HepG2 (cell line): ENCODE measurements around the gene NAV2. TPM values are rescaled to one million over a fixed set of nuclear protein-coding genes. Genes with fewer than 3 reads are reported as not detected.

Source experiments
- AHR ChIP-seq: IDR thresholded peaks from 2 replicates; pipeline ENCODE4 v1.6.1; 2018; ENCODE audit warnings: missing genetic modification reagents, missing compliant biosample characterization
- ELF4 ChIP-seq: sonication (generic); formaldehyde crosslinking; IDR thresholded peaks from 2 replicates; pipeline ENCODE4 v1.5.0; 2020; ENCODE audit warnings: missing genetic modification reagents, mild to moderate bottlenecking, moderate library complexity, borderline replicate concordance
- EP300 ChIP-seq, 3 experiments: sonication (generic) in 1 of 3; formaldehyde crosslinking in 1 of 3; IDR thresholded peaks; 2 replicates each; pipeline versions ENCODE4 v1.5.1 to v1.6.1; 2011 to 2020; ENCODE audit warnings: low read depth in 2 of 3, low read length in 2 of 3, borderline replicate concordance in 1 of 3, improper control_type of control experiment in 1 of 3, mild to moderate bottlenecking in 1 of 3, missing genetic modification reagents in 1 of 3, moderate library complexity in 1 of 3
- HIVEP1 ChIP-seq: sonication (generic); formaldehyde crosslinking; IDR thresholded peaks from 2 replicates; pipeline ENCODE4 v1.4.0; 2020; ENCODE audit warnings: mild to moderate bottlenecking, missing genetic modification reagents
- JUNB ChIP-seq: sonication (generic); formaldehyde crosslinking; IDR thresholded peaks from 2 replicates; pipeline ENCODE4 v1.8.0; 2022; ENCODE audit warnings: missing genetic modification reagents, mild to moderate bottlenecking, borderline replicate concordance
- MIXL1 ChIP-seq: IDR thresholded peaks from 2 replicates; pipeline ENCODE4 v1.6.1; 2016
- NONO ChIP-seq, 2 experiments: fragments of 450-650 bp in 1 of 2; sonication (generic) in 1 of 2; formaldehyde crosslinking in 1 of 2; IDR thresholded peaks in 1 of 2; conservative IDR thresholded peaks in 1 of 2; 2 replicates each; pipeline versions ENCODE4 v1.6.1 to v1.8.0; 2017 to 2022; ENCODE audit warnings: mild to moderate bottlenecking in 1 of 2, missing genetic modification reagents in 1 of 2, moderate library complexity in 1 of 2
- PAX8 ChIP-seq: sonication (generic); formaldehyde crosslinking; IDR thresholded peaks from 2 replicates; pipeline ENCODE4 v1.8.0; 2022; ENCODE audit warnings: mild to moderate bottlenecking, missing genetic modification reagents, borderline replicate concordance
- PHF5A ChIP-seq: IDR thresholded peaks from one replicate; pipeline ENCODE4 v1.6.1; 2018; ENCODE audit warnings: low read depth, missing genetic modification reagents; ENCODE audit not compliant: unreplicated experiment
- TAF1 ChIP-seq: sonication (generic); formaldehyde crosslinking; IDR thresholded peaks from 2 replicates; pipeline ENCODE4 v1.4.0; 2020; ENCODE audit warnings: missing genetic modification reagents
- ZNF282 ChIP-seq: fragments of 450-650 bp; IDR thresholded peaks from 2 replicates; pipeline ENCODE4 v1.6.1; 2018; ENCODE audit not compliant: partially characterized antibody
- ZNF317 ChIP-seq: sonication (generic); formaldehyde crosslinking; IDR thresholded peaks from 2 replicates; pipeline ENCODE4 v1.5.0; 2020; ENCODE audit warnings: mild to moderate bottlenecking, missing genetic modification reagents
- ZNF33A ChIP-seq: sonication (generic); formaldehyde crosslinking; IDR thresholded peaks from 2 replicates; pipeline ENCODE4 v1.5.1; 2020; ENCODE audit warnings: missing genetic modification reagents, mild to moderate bottlenecking, moderate library complexity, borderline replicate concordance
- ZNF552 ChIP-seq: sonication (generic); formaldehyde crosslinking; IDR thresholded peaks from 2 replicates; pipeline ENCODE4 v1.9.0; 2022; ENCODE audit warnings: missing genetic modification reagents, mild to moderate bottlenecking, borderline replicate concordance
- ZNF558 ChIP-seq: sonication (generic); formaldehyde crosslinking; IDR thresholded peaks from 2 replicates; pipeline ENCODE4 v1.9.0; 2022; ENCODE audit warnings: mild to moderate bottlenecking, missing genetic modification reagents, borderline replicate concordance
- ZNF563 ChIP-seq: sonication (generic); formaldehyde crosslinking; IDR thresholded peaks from 2 replicates; pipeline ENCODE4 v1.8.0; 2022; ENCODE audit warnings: mild to moderate bottlenecking, moderate library complexity, missing genetic modification reagents
- polyA plus RNA-seq, 8 experiments: library from polyadenylated mRNA; depleted of rRNA in 3 of 8; stranded (reverse) in 7 of 8; unstranded in 1 of 8; fragments of >200 nt; fragmentation: Illumina TruSeq in 4 of 8; extraction: Trizol in 4 of 8; gene quantifications; 2 replicates each; pipeline versions ENCODE4 v1.2.1 to v1.2.3, GENCODE V29; 2011 to 2016; ENCODE audit warnings: low read depth in 4 of 8, missing spikeins in 1 of 8, mixed read lengths in 1 of 8; ENCODE audit not compliant: insufficient read depth in 1 of 8
- total RNA-seq, 5 experiments: library from RNA; depleted of rRNA; stranded (reverse); fragments of >200 nt; fragmentation: Illumina TruSeq; extraction: Trizol; gene quantifications; 2 replicates each; pipeline ENCODE4 v1.2.3, GENCODE V29; 2016; ENCODE audit warnings: low read depth in 1 of 5
- TF ChIP-seq, protein P1 (sequence below): sonication (generic); formaldehyde crosslinking; IDR thresholded peaks from 2 replicates; pipeline ENCODE4 v1.5.1; 2020; ENCODE audit warnings: missing genetic modification reagents, mild to moderate bottlenecking, borderline replicate concordance
- TF ChIP-seq, protein P2 (sequence below): sonication (generic); formaldehyde crosslinking; IDR thresholded peaks from 2 replicates; pipeline ENCODE4 v1.5.1; 2020; ENCODE audit warnings: missing genetic modification reagents, mild to moderate bottlenecking, borderline replicate concordance
- TF ChIP-seq, protein P3 (sequence below): sonication (generic); formaldehyde crosslinking; IDR thresholded peaks from 2 replicates; pipeline ENCODE4 v1.8.1; 2023; ENCODE audit warnings: missing genetic modification reagents, inconsistent platforms, borderline replicate concordance
- TF ChIP-seq, protein P4 (sequence below): sonication (generic); formaldehyde crosslinking; IDR thresholded peaks from 2 replicates; pipeline ENCODE4 v1.4.0; 2020; ENCODE audit warnings: missing genetic modification reagents
- TF ChIP-seq, protein P5 (sequence below): IDR thresholded peaks from 2 replicates; pipeline ENCODE4 v1.6.1; 2016; ENCODE audit warnings: low read depth, borderline replicate concordance

NAV2 gene
- total and polyA plus RNA-seq, 2 of the 13 experiments (the other 11 are each of a cell fraction or from before 2014, with no cell fraction given), result 9.3 to 34.6 TPM

DNA sequence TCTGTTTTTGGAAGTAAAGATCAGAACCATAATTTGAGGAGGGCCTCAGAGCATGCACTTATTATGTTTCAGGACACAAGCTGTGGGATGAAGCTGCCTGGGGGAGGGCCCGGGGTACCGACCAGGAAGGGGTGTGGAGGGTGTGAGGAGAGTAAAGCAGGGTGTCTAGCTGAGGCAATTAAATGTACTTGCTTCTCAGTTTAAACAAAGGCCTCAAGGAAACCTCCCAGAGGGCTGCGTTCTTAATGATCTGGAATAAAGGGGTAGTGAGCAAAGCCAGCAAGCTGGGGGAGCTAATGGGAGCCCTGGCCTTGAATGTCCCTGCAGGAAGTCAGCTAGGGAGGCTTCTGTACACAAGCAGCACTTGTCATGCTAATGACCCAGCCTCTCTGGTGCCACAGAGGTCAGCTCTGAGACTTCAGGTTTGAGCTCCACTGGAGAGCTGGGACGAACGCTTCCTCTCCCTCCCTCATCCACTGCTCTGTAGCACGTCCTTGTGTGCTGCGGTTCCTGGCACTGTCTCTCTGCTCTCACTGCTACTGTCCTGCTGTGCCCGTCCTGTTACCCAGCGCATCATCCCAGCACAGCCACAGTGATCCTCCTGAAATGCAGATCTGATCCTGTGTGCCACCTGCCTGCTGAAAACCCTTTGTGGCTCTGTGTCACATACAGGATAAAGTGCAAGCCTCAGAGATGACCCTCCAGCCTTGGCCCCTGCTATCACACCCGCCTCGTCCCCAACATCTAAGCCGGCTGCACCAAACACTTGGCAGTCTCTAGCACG lies 287.9 kb downstream of the NAV2 start (continued):
- TF ChIP-seq PAX8 (CRISPR knock-in tag), result no peak
- peak; percentile 26; the same call in 1 of the 2 replicates for TF ChIP-seq ZNF563
- TF ChIP-seq ZNF558, result no peak
- no peak for TF ChIP-seq ELF4 (CRISPR knock-in tag)
- TF ChIP-seq JUNB (CRISPR knock-in tag), result no peak
- TF ChIP-seq ZNF33A (CRISPR knock-in tag), result no peak
- TF ChIP-seq ZNF552 (CRISPR knock-in tag), result no peak
- no peak for TF ChIP-seq ZNF317
- TF ChIP-seq HIVEP1, result no peak
- peak in 1 of 2 experiments; percentile 68; a peak in 2 of 4 replicates for TF ChIP-seq EP300 (IDR thresholded peaks at IDR 0.05; ENCODE audit: low read depth in 2 of 2, low read length in 2 of 2)
- 0 out of 2 replicates have a peak, but pooled peaks have one; percentile 20 for TF ChIP-seq EP300 (CRISPR knock-in tag; IDR thresholded peaks at IDR 0.05; ENCODE audit: borderline replicate concordance)
- TF ChIP-seq, protein P1, sequence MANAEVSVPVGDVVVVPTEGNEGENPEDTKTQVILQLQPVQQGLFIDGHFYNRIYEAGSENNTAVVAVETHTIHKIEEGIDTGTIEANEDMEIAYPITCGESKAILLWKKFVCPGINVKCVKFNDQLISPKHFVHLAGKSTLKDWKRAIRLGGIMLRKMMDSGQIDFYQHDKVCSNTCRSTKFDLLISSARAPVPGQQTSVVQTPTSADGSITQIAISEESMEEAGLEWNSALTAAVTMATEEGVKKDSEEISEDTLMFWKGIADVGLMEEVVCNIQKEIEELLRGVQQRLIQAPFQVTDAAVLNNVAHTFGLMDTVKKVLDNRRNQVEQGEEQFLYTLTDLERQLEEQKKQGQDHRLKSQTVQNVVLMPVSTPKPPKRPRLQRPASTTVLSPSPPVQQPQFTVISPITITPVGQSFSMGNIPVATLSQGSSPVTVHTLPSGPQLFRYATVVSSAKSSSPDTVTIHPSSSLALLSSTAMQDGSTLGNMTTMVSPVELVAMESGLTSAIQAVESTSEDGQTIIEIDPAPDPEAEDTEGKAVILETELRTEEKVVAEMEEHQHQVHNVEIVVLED, result peak; percentile 20; the same call in 1 of the 2 replicates
- no peak for TF ChIP-seq NONO (IDR thresholded peaks at IDR 0.05)
- TF ChIP-seq NONO (CRISPR knock-in tag; conservative IDR thresholded peaks at IDR 0.05), result peak; percentile 64; the same call in 1 of the 2 replicates
- peak; percentile 41; the same call in 1 of the 2 replicates for TF ChIP-seq TAF1 (CRISPR knock-in tag)
- TF ChIP-seq, protein P2, sequence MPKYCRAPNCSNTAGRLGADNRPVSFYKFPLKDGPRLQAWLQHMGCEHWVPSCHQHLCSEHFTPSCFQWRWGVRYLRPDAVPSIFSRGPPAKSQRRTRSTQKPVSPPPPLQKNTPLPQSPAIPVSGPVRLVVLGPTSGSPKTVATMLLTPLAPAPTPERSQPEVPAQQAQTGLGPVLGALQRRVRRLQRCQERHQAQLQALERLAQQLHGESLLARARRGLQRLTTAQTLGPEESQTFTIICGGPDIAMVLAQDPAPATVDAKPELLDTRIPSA, result no peak
- TF ChIP-seq, protein P3, sequence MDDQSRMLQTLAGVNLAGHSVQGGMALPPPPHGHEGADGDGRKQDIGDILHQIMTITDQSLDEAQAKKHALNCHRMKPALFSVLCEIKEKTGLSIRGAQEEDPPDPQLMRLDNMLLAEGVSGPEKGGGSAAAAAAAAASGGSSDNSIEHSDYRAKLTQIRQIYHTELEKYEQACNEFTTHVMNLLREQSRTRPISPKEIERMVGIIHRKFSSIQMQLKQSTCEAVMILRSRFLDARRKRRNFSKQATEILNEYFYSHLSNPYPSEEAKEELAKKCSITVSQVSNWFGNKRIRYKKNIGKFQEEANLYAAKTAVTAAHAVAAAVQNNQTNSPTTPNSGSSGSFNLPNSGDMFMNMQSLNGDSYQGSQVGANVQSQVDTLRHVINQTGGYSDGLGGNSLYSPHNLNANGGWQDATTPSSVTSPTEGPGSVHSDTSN (CRISPR knock-in tag), result no peak
- TF ChIP-seq, protein P4, sequence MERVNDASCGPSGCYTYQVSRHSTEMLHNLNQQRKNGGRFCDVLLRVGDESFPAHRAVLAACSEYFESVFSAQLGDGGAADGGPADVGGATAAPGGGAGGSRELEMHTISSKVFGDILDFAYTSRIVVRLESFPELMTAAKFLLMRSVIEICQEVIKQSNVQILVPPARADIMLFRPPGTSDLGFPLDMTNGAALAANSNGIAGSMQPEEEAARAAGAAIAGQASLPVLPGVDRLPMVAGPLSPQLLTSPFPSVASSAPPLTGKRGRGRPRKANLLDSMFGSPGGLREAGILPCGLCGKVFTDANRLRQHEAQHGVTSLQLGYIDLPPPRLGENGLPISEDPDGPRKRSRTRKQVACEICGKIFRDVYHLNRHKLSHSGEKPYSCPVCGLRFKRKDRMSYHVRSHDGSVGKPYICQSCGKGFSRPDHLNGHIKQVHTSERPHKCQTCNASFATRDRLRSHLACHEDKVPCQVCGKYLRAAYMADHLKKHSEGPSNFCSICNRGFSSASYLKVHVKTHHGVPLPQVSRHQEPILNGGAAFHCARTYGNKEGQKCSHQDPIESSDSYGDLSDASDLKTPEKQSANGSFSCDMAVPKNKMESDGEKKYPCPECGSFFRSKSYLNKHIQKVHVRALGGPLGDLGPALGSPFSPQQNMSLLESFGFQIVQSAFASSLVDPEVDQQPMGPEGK, result no peak; the same call in 1 of the 2 replicates
- no peak for TF ChIP-seq AHR
- TF ChIP-seq, protein P5, sequence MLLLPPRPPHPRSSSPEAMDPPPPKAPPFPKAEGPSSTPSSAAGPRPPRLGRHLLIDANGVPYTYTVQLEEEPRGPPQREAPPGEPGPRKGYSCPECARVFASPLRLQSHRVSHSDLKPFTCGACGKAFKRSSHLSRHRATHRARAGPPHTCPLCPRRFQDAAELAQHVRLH, result peak; percentile 67; the same call in 1 of the 2 replicates
- no peak for TF ChIP-seq ZNF282
- no peak for TF ChIP-seq PHF5A
- peak; percentile 78 for TF ChIP-seq MIXL1 (CRISPR knock-in tag)
